Measurements from ENCODE around the gene TULP4.

The TULP4 gene

DNA sequence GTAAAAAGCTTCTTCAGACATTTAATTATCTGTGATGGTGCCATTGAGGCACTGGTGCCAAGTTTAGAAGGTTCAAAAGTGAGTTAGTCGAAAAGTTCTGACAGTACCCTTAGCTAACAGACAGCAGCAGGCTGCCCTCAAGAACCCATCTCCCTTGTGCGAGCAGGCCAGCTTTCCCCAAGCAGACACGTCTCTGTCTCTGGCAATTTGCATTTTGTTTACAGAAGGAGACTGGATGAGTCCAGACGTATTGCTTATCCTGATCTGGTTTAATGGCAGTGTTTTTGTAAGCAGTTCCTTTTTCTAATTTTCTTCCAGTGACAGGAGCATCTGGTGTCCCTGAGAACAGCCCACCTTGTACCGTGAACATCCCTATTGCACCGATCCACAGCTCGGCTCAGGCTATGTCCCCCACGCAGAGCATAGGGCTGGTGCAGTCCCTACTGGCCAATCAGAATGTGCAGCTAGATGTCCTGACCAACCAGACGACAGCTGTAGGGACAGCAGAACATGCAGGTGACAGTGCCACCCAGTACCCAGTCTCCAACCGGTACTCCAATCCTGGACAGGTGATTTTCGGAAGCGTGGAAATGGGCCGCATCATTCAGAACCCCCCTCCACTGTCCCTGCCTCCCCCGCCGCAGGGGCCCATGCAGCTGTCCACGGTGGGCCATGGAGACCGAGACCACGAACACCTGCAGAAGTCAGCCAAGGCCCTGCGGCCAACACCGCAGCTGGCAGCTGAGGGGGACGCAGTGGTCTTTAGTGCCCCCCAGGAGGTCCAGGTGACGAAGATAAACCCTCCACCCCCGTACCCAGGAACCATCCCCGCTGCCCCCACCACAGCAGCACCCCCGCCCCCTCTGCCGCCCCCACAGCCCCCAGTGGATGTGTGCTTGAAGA is 189.3 kb downstream of the TULP4 start:
- no peak for DNase-seq (ENCODE audit: low read depth)
- H3K4me3 ChIP-seq (ENCODE audit: low read depth, low read length), result no peak overlapping the region
- TF ChIP-seq CTCF (IDR thresholded peaks at IDR 0.05; ENCODE audit: low read depth, low read length, missing control alignments), result no peak

GRCh38 chr6:158502263-158502950 is 190.1 kb downstream of the TULP4 start:
- no peak for DNase-seq (ENCODE audit: low read depth)
- no peak for TF ChIP-seq CTCF (IDR thresholded peaks at IDR 0.05; ENCODE audit: low read depth, low read length, missing control alignments)

GRCh38 chr6:158503222-158503621 is 191.0 kb downstream of the TULP4 start:
- no peak for DNase-seq (ENCODE audit: low read depth)
- TF ChIP-seq CTCF (IDR thresholded peaks at IDR 0.05; ENCODE audit: low read depth, low read length, missing control alignments), result no peak
- H3K4me3 ChIP-seq (ENCODE audit: low read depth, low read length), result no peak overlapping the region

More at GRCh38 chr6:158502263-158502950, 190.1 kb downstream of the TULP4 start:
- H3K4me3 ChIP-seq (ENCODE audit: low read depth, low read length), result no peak overlapping the region

DNA sequence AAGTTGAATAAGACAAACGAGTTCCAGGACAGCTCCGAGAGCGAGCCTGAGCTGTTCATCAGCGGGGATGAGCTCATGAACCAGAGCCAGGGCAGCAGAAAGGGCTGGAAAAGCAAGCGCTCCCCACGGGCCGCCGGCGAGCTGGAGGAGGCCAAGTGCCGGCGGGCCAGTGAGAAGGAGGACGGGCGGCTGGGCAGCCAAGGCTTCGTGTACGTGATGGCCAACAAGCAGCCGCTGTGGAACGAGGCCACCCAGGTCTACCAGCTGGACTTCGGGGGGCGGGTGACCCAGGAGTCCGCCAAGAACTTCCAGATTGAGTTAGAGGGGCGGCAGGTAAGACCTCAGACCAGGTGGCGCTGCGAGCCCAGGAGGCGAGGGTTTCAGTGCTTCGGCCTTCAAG is 191.6 kb downstream of the TULP4 start:
- no peak for DNase-seq (ENCODE audit: low read depth)
- no peak for TF ChIP-seq CTCF (IDR thresholded peaks at IDR 0.05; ENCODE audit: low read depth, low read length, missing control alignments)
- H3K4me3 ChIP-seq (ENCODE audit: low read depth, low read length), result no peak overlapping the region

GRCh38 chr6:158505194-158505593 is 192.9 kb downstream of the TULP4 start:
- TF ChIP-seq CTCF (IDR thresholded peaks at IDR 0.05; ENCODE audit: low read depth, low read length, missing control alignments), result no peak
- DNase-seq (ENCODE audit: low read depth), result no peak
- no peak overlapping the region for H3K4me3 ChIP-seq (ENCODE audit: low read depth, low read length)

- no peak for TF ChIP-seq CTCF (IDR thresholded peaks at IDR 0.05; ENCODE audit: low read depth, low read length, missing control alignments)
- no peak for DNase-seq (ENCODE audit: low read depth)
- H3K4me3 ChIP-seq (ENCODE audit: low read depth, low read length), result no peak overlapping the region
Measured at GRCh38 chr6:158506601-158507000, 194.3 kb downstream of the TULP4 start.
